LNCAP (cell line): ENCODE results near the gene EHF.

Experiments
- CTCF ChIP-seq: fragments of 450-650 bp; IDR thresholded peaks from 2 replicates; pipeline ENCODE4 v1.5.1; 2017; ENCODE audit warnings: mild to moderate bottlenecking

Gene EHF

GRCh38 chr11:34610324-34611041 is 10.4 kb upstream of the EHF start:
- TF ChIP-seq CTCF: no peak

- no peak for TF ChIP-seq CTCF
These were observed 7.9 kb upstream of the EHF start for GRCh38 chr11:34613015-34613414.

- TF ChIP-seq CTCF: no peak
These were observed 7.3 kb upstream of the EHF start for GRCh38 chr11:34613552-34614056.

GRCh38 chr11:34614344-34615104 is 6.4 kb upstream of the EHF start:
- no peak for TF ChIP-seq CTCF

GRCh38 chr11:34616086-34616485 is 4.8 kb upstream of the EHF start:
- TF ChIP-seq CTCF: no peak

GRCh38 chr11:34616830-34617504 is 3.9 kb upstream of the EHF start:
- no peak for TF ChIP-seq CTCF

GRCh38 chr11:34618406-34618805 is 2.5 kb upstream of the EHF start:
- no peak for TF ChIP-seq CTCF
